IPS-11a (cell line): ENCODE results near the gene DUSP19.

Experiments
- H3K4me3 ChIP-seq: one replicate; pipeline ENCODE4 v1.5.1; 2013; ENCODE audit warnings: low read depth, low read length, control low read depth

Gene DUSP19

GRCh38 chr2:183063083-183063482 is 15.5 kb upstream of the DUSP19 start:
- no peak overlapping the region for H3K4me3 ChIP-seq

- no peak overlapping the region for H3K4me3 ChIP-seq
Observed at GRCh38 chr2:183068561-183068960, 10.0 kb upstream of the DUSP19 start.

GRCh38 chr2:183069174-183069573 is 9.4 kb upstream of the DUSP19 start:
- no peak overlapping the region for H3K4me3 ChIP-seq

GRCh38 chr2:183070942-183071844 is 7.4 kb upstream of the DUSP19 start:
- H3K4me3 ChIP-seq = no peak overlapping the region

GRCh38 chr2:183072177-183072576 is 6.4 kb upstream of the DUSP19 start:
- no peak overlapping the region for H3K4me3 ChIP-seq

- peak overlapping the region; percentile 81 for H3K4me3 ChIP-seq
Observed at GRCh38 chr2:183078163-183078463, 434 bp upstream of the DUSP19 start.

GRCh38 chr2:183079139-183079775 is 710 bp downstream of the DUSP19 start:
- H3K4me3 ChIP-seq = peak overlapping the region; percentile 81

GRCh38 chr2:183081911-183082310 is 3.4 kb downstream of the DUSP19 start:
- H3K4me3 ChIP-seq = no peak overlapping the region

- no peak overlapping the region for H3K4me3 ChIP-seq
Observed at GRCh38 chr2:183088061-183088460, 9.5 kb downstream of the DUSP19 start.

GRCh38 chr2:183089192-183089851 is 10.8 kb downstream of the DUSP19 start:
- no peak overlapping the region for H3K4me3 ChIP-seq

- no peak overlapping the region for H3K4me3 ChIP-seq
Observed at GRCh38 chr2:183091318-183091953, 12.9 kb downstream of the DUSP19 start.

GRCh38 chr2:183091954-183092345 is 13.4 kb downstream of the DUSP19 start:
- no peak overlapping the region for H3K4me3 ChIP-seq

- no peak overlapping the region for H3K4me3 ChIP-seq
Observed at GRCh38 chr2:183093857-183094657, 15.5 kb downstream of the DUSP19 start.

- no peak overlapping the region for H3K4me3 ChIP-seq
Observed at GRCh38 chr2:183105402-183106134, 27.0 kb downstream of the DUSP19 start.

- no peak overlapping the region for H3K4me3 ChIP-seq
Observed at GRCh38 chr2:183112577-183112976, 34.0 kb downstream of the DUSP19 start.

GRCh38 chr2:183113630-183114029 is 35.1 kb downstream of the DUSP19 start:
- H3K4me3 ChIP-seq = no peak overlapping the region

GRCh38 chr2:183117226-183117625 is 38.7 kb downstream of the DUSP19 start:
- no peak overlapping the region for H3K4me3 ChIP-seq

GRCh38 chr2:183123117-183123958 is 44.8 kb downstream of the DUSP19 start:
- peak overlapping the region; percentile 97 for H3K4me3 ChIP-seq

- H3K4me3 ChIP-seq = peak overlapping the region; percentile 97
Observed at GRCh38 chr2:183123959-183124221, 45.3 kb downstream of the DUSP19 start.
